HG03432 (cell line): ENCODE results near the gene MYO7A.

Source experiments
- ATAC-seq: cut with Tn5 transposase; IDR thresholded peaks from one replicate; pipeline ENCODE4 v1.9.1; 2021; ENCODE audit warnings: mild to moderate bottlenecking, moderate library complexity; ENCODE audit not compliant: unreplicated experiment

MYO7A gene

GRCh38 chr11:77196961-77197360 is 68.9 kb downstream of the MYO7A start:
- ATAC-seq, result no peak

- no peak for ATAC-seq
Observed at GRCh38 chr11:77197626-77198320, 69.7 kb downstream of the MYO7A start.

GRCh38 chr11:77198440-77198849 is 70.4 kb downstream of the MYO7A start:
- no peak for ATAC-seq

GRCh38 chr11:77199137-77199745 is 71.2 kb downstream of the MYO7A start:
- ATAC-seq, result no peak

GRCh38 chr11:77200351-77201268 is 72.6 kb downstream of the MYO7A start:
- no peak for ATAC-seq

- ATAC-seq, result no peak
Observed at GRCh38 chr11:77201370-77201769, 73.3 kb downstream of the MYO7A start.

GRCh38 chr11:77201991-77202841 is 74.2 kb downstream of the MYO7A start:
- ATAC-seq, result no peak

GRCh38 chr11:77202941-77203900 is 75.2 kb downstream of the MYO7A start:
- ATAC-seq, result no peak

GRCh38 chr11:77203901-77204753 is 76.1 kb downstream of the MYO7A start:
- ATAC-seq, result no peak

- no peak for ATAC-seq
Observed at GRCh38 chr11:77204754-77205466, 76.9 kb downstream of the MYO7A start.

GRCh38 chr11:77205467-77206263 is 77.6 kb downstream of the MYO7A start:
- ATAC-seq, result no peak

- no peak for ATAC-seq
Observed at GRCh38 chr11:77206264-77207018, 78.4 kb downstream of the MYO7A start.

- no peak for ATAC-seq
Observed at GRCh38 chr11:77207019-77207485, 79.0 kb downstream of the MYO7A start.

- ATAC-seq, result no peak
Observed at GRCh38 chr11:77207618-77208313, 79.7 kb downstream of the MYO7A start.

- no peak for ATAC-seq
Observed at GRCh38 chr11:77208535-77208934, 80.5 kb downstream of the MYO7A start.

GRCh38 chr11:77209663-77210062 is 81.6 kb downstream of the MYO7A start:
- ATAC-seq, result no peak
